ENCODE results near the gene PACSIN3.
"Not testable (repeated sequence)": the region's sequence is repeated elsewhere in the genome, so short reads cannot be mapped to it uniquely, and the experiment has no call there.

The PACSIN3 gene

DNA sequence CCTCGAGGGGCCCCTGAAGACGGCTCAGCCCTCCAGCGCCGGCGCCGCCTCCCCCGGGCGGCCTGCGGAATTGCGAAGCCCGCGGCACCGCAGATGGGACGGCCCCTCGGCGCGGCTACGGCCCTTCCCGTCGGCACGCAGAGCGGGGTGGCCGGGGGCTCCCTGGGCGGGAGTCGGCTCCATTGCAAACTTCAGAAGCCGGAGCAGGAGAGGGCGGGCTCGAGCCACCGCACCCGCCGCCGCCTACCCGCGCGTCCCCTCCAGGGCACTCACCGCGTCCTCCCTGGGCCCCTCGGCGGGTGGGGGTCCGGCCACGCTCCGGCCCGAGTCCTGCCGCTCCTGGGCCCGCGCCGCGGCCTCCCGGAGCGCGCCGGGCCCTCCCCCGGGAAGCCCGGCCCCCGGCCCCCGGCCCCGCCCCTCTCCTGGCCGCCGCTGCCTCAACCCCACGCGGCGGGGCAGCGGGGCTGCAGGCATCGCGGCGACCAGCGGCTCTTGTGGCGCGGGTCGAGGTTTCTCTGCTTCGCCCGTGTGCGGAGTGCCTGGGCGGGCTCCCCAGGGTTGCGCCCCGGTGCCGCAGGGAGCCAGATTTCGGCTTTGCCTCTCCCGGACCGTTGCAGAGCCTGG, at the start of gene PACSIN3:
TSS of gene PACSIN3 (minus strand) at position 359 of the 624 bp plus-strand sequence. CDS start 3,707 bp downstream, outside the sequence.
- in situ Hi-C loops (cut with MboI; ENCODE audit: low pct_unique_long_range_greater_than_20kb, low sequenced_read_pairs), result no loop called here
- DNase-seq, result peak; percentile 35

DNA sequence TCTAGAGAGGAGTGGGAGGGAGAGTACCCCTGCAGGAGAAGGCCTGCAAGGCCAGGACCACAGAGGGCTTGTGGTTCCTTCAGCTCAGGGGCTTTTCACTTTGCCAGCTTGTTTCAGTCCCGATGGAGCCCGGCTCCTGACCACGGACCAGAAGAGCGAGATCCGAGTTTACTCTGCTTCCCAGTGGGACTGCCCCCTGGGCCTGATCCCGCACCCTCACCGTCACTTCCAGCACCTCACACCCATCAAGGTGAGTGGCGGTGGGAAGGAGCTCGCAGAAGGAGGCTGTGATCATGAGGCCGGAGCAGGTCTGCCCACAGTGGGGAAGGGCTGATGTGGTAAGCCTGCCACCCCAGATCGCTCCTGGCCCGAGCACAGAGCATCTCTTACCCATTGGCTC, 48.9 kb upstream of the PACSIN3 start:
- no peak for DNase-seq
- in situ Hi-C loops (cut with MboI; ENCODE audit: low pct_unique_long_range_greater_than_20kb, low sequenced_read_pairs), result no loop called here

DNA sequence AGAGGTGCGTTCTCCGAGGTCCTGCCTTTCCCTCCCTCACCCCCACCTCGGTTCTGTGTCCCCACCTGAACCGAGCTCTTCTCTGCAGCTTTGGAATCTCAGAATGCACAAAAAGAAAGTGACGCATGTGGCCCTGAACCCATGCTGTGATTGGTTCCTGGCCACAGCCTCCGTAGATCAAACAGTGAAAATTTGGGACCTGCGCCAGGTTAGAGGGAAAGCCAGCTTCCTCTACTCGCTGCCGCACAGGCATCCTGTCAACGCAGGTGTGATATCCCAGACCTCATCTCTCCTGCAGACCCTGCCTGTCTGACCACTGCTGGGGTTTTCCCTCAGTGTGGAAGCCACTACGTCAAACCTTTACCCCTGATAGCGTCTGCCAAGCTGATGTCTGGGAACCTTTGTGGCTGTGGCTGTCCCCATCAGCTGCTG, 48.5 kb upstream of the PACSIN3 start:
- DNase-seq, result no peak
- in situ Hi-C loops (cut with MboI; ENCODE audit: low pct_unique_long_range_greater_than_20kb, low sequenced_read_pairs), result no loop called here

DNA sequence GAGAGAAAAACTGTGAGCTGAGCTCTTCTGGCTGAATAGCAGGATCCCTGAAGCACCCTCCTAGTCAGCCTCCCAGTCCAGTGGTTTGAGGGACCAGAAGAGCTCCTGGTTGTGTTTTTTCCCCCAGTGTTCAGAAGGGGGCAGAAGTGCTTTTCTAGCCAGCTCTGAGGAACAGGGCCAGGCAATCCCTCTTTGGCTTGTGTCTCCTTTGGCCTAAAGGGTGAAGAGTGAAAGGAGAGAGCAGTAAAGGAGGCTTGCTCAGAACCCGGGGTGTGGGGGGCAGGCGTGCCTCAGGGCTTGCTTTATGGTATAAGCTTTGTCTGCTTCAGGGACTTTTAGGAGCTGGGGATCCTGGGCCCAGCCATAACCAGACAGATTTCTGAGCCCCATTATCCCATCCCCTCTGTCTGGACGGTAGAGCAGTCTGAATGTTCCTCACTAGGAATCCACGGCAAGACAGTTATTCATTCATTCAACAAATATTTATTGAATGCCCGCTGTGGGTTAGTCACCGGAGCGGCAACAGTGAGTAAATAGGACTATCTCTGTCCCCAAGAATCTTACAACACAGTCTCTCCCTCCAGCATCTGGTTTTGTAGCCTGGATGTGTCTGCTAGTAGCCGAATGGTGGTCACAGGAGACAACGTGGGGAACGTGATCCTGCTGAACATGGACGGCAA, 47.9 kb upstream of the PACSIN3 start:
- DNase-seq, result peak; percentile 62
- in situ Hi-C loops (cut with MboI; ENCODE audit: low pct_unique_long_range_greater_than_20kb, low sequenced_read_pairs), result no loop called here

DNA sequence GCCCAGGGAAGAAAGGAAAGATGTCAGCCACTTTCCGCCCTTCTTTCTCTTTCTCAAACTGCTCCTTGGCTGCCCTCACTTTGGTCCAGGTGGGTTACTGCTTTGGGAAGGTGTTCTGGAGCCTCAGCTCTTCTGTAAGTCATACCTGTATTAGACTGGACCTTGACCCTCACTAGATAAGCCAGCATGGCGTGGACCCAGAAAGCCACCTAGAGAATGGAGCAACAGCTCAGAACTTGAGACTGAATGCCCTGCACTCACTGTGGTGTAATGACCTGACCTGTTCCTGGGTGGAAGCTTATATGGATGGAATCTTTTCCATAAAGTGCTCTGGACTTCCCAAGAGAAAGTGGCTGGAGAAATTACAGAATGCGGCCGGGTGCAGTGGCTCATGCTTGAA, 46.8 kb upstream of the PACSIN3 start:
- DNase-seq, result no peak
- in situ Hi-C loops (cut with MboI; ENCODE audit: low pct_unique_long_range_greater_than_20kb, low sequenced_read_pairs), result no loop called here

DNA sequence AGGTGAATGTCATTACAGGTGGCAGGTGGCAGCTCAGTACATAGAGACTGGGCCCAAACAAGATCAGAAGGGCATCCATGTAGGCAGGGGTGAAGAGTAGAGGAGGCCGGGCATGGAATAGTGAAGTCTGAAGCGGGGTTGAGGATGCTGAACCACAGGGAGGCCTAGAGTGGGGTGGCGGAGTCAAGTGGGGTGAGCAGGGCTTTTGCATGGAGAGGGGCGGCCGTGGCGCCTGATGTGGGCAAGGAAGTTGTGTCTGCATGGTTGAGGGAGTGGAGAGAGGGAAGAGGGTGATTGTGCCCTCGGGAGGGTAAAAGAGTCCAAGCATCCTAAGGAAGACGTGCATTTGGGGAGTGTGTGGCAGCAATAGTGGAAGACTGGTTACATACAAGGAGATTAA, 42.9 kb upstream of the PACSIN3 start:
- in situ Hi-C loops (cut with MboI; ENCODE audit: low pct_unique_long_range_greater_than_20kb, low sequenced_read_pairs), result no loop called here
- DNase-seq, result no peak

DNA sequence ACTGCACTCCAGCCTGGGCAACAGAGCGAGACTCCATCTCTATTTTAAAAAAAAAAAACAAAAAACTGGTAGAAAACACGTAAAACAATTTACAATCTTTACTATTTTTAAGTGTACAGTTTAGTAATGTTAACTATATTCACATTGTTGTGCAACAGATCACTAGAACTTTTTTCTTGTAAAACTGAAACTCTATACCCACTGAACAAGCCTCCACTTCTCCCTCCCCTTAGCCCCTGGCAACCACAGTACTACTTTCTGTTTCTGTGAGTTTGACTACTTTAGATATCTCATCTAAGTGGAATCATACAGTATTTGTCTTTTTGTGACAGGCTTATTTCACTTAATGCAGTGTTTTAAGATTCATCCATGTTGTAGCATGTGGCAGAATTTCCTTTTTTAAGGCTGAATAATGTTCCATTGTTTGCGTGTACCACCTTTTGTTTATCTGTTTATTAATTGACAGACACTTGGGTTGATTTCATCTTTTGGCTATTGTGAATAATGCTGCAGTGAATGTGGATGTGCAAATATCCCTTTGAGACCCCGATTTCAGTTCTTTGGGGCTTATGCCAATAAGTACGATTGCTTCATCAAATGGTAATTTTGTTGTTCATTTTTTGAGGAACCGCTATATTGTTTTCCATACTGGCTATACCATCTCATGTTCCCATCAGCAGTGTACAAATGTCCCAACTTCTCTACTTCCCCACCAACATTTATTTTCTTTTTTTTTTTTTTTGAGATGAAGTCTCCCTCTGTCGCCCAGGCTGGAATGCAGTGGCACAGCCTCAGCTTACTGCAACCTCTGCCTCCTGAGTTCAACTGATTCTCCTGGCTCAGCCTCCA, 39.5 kb upstream of the PACSIN3 start:
- in situ Hi-C loops (cut with MboI; ENCODE audit: low pct_unique_long_range_greater_than_20kb, low sequenced_read_pairs), result no loop called here
- DNase-seq, result no peak

DNA sequence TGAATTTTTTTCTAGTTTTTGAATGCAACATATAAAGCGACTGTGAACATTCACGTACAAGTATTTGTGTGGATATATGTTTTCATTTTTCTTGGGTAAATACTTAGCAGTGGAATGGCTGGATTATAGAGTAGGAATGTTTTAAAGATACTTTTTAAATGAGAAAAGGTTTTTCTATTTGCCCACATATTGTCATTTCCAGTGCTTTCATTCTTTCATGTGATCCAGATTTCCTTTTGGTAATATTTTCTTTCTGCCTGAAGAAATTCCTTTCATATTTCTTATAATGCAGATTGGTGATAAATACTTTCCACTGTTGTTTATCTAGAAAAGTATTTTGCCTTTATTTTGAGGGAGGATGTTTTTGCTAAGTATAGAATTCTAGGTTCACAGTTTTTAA, 36.5 kb upstream of the PACSIN3 start:
- in situ Hi-C loops (cut with MboI; ENCODE audit: low pct_unique_long_range_greater_than_20kb, low sequenced_read_pairs), result no loop called here
- no peak for DNase-seq

DNA sequence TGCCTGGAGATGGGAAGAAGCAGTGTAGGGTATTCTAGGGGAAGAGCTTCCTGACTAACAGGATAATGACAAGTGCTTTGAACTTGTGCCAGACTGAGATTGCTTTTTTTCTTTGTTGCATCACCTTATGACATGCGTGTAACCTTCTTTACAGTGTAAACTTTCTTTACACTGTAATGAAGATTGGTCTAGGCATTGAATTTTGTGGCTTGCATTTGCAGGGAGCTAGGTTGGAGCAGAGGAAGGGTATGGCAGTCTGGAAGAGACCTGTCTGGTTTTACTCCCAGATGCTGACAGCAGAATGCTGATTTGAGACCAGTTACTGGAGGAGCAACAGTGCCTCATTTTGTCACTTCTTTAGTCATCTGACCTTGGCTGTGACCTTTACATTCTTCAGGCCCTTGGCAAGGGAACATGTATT, 34.2 kb upstream of the PACSIN3 start:
- in situ Hi-C loops (cut with MboI; ENCODE audit: low pct_unique_long_range_greater_than_20kb, low sequenced_read_pairs), result no loop called here
- no peak for DNase-seq

DNA sequence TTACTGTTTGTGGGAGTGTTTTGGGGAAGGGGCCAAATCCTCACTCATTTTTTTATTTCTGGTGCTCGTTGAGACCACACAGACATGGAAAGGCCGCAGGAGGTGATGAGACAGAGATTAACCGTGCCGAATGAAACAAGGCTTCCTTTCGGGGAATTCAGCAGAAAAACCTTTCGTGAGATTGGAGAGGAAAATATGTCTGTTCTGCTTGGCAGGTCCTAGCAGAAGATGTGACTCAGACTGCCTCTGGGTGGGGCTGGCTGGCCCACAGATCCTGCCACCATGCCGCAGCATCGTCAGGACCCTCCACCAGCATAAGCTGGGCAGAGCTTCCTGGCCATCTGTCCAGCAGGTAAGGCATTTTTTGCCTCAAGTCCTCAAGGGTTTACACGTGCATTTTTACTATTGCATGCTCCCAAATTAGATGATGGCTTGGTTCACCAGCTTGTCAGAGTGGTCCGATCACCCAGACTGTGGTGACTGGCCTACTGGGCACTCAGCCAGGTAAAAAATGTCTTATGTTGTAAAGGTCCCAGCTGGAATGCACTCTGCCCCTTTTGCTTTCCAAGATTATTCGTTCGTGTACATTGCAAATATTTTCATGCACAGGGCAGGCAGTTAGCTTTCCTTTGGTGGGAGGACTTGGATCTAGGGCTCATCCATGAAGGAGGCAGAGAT, 30.0 kb upstream of the PACSIN3 start:
- DNase-seq, result peak; percentile 75
- in situ Hi-C loops (cut with MboI; ENCODE audit: low pct_unique_long_range_greater_than_20kb, low sequenced_read_pairs), result no loop called here

DNA sequence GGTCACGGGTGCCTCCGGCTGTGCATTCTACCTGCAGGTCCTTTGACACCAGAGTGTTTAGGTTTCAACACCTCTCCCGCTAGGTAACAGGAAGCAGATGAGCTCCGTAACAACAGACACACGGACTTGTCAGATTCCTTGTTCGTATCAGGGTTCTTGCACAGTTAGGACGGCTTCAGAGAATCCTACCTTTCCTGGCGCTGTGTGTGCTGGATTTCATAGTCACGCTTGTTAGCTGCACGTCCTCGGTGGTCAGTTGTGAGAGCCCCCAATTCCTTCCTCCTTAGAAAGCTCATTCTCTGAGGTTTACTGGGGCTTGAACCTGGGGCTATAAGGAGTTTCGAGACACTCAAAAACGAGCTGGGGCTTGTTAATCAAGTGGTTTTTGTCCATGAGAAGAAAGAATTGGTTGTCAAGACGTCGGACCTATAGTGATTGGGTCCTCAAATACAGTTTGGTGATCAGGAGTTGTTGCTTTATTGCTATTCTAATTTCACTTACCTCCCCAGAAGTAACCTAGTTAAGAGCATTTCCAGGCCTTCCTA, 29.2 kb upstream of the PACSIN3 start:
- in situ Hi-C loops (cut with MboI; ENCODE audit: low pct_unique_long_range_greater_than_20kb, low sequenced_read_pairs), result no loop called here
- no peak for DNase-seq

DNA sequence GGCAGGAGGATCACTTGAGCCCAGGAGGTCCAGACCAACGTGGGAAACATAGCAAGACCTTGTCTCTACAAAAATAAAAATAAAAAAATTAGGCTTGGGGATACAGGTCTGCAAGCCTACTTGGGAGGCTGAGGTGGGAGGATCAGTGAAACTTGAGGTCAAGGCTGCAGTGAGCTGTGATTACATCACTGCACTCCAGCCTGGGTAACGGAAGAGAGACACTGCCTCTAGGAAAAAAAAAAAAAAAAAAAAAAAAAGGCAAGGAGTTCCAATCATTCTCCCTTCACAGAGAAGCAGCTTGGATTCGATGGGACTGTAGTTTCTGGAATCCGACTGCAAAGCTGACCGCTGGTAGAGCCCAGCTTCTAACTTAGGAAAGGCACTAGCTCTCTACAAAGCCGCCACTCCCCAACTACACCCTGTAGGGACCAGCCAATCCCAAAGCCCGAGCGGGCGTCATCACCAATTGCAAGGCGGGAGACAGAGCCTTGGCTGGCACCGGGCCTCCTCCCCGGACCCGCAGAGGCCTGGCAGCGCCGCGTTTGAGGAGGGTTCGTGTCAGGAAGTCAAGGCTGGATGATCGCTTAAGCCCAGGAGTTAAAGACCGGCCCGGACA, 27.8 kb upstream of the PACSIN3 start:
- in situ Hi-C loops (cut with MboI; ENCODE audit: low pct_unique_long_range_greater_than_20kb, low sequenced_read_pairs), result no loop called here
- peak; percentile 93 for DNase-seq

DNA sequence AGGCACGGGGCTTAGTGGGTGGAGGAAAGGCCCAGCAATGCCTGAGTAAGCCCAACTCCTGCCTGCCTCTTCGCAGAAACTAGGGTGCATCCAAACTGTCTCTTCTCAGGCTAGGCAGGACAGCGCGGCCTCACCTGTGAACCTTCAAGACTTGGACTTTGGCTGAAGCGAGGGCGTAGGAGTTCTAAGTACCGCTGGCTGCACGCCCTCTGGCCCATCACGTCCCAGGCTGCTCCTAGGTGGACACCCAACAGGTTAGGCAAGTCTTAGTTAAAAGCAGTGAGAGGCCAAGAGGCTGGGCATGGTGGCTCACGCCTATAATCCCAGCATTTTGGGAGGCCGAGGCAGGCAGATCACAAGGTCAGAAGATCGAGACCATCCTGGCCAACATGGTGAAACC, 26.7 kb upstream of the PACSIN3 start:
- in situ Hi-C loops (cut with MboI; ENCODE audit: low pct_unique_long_range_greater_than_20kb, low sequenced_read_pairs), result no loop called here

DNA sequence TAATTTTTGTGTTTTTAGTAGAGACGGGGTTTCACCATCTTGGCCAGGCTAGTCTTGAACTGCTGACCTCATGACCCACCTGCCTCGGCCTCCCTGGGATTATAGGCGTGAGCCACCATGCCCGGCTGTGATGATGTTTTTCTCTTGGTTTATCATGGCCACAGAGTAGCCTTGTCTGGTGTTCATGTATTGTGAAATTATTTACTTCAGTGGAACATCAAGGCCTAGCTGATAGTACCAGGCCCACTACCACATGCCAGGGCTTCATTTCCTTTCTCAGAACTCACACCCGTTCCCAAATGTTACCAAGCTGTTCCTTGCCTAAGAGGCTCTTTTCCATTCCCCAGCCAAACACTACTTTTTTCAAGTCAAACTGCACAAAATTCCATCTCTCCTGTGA, 22.4 kb upstream of the PACSIN3 start:
- in situ Hi-C loops (cut with MboI; ENCODE audit: low pct_unique_long_range_greater_than_20kb, low sequenced_read_pairs), result no loop called here
- DNase-seq, result no peak

More for the DNA sequence above, 26.7 kb upstream of the PACSIN3 start:
- no peak for DNase-seq

DNA sequence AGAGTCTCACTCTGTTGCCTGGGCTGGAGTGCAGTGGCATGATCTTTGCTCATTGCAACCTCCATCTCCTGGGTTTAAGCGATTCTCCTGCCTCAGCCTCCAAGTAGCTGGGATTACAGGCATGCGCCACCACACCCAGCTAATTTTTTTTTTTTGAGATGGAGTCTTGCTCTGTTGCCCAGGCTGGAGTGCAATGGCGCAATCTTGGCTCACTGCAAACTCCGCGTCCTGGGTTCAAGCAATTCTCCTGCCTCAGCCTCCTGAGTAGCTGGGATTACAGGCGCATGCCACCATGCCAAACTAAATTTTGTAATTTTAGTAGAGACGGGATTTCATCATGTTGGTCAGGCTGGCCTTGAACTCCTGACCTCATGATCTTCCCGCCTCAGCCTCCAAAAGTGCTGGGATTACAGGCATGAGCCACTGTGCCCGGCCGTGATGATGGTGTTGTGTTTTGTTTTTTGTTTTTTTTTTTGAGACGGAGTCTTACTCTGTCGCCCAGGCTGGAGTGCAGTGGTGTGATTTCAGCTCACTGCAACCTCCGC, 21.8 kb upstream of the PACSIN3 start:
- in situ Hi-C loops (cut with MboI; ENCODE audit: low pct_unique_long_range_greater_than_20kb, low sequenced_read_pairs), result not testable (repeated sequence)

DNA sequence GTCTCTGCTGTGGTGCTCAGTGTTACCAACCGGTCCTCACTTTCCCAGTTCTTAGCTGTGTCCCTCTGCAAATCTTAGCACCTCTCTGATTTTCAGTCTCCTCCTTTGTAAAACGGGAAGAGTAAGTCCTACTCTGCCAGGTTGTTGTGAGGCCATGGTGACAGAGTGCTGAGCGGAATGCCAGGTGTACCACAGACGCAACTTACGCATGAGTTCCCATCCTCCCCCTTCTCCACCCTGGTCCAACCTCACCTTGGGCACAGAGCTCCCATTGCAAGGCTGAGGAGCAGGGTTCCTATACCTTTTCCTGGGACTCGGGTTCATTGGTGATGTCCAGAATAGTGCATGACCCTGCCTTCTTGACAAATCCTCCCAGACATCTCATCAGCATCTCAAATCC, 21.2 kb upstream of the PACSIN3 start:
- DNase-seq, result no peak
- in situ Hi-C loops (cut with MboI; ENCODE audit: low pct_unique_long_range_greater_than_20kb, low sequenced_read_pairs), result no loop called here

More for the DNA sequence above, 21.8 kb upstream of the PACSIN3 start:
- DNase-seq, result not testable (repeated sequence)

DNA sequence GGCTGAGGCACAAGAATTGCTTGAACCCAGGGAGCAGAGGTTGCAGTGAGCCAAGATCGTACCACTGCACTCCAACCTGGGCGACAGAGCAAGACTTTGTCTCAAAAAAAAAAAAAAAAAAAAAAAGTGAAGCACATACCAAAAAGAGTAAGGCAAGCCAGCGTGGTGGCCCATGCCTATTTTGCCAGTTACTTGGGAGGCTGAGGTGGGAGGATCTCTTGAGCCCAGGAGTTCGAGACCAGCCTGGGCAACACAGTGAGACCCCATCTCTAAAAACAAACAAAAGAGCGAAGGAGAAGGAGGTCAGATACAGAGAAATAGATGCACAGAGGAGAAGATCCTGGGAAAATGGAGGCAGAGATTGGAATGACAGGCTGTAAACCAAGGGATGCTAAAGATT, 20.3 kb upstream of the PACSIN3 start:
- in situ Hi-C loops (cut with MboI; ENCODE audit: low pct_unique_long_range_greater_than_20kb, low sequenced_read_pairs); DNase-seq: not testable (repeated sequence)

DNA sequence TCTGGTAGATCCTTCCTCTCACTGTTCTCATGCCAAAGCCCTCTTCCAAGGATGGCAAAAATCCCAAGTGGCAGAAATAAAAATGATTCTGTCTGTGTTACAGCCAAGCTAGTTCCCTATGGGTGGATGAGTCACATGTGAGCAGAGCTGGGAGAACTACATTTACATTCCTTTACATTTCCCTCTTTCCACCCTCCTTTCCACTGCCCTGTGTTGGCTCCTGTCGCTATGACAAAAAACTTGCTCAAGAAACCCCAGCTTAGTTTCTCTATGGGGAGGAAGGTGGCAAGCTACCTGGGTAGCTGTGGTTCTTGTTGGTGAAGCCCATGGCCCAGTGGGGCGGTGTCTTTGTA, 18.4 kb upstream of the PACSIN3 start:
- no peak for DNase-seq
- in situ Hi-C loops (cut with MboI; ENCODE audit: low pct_unique_long_range_greater_than_20kb, low sequenced_read_pairs), result no loop called here

DNA sequence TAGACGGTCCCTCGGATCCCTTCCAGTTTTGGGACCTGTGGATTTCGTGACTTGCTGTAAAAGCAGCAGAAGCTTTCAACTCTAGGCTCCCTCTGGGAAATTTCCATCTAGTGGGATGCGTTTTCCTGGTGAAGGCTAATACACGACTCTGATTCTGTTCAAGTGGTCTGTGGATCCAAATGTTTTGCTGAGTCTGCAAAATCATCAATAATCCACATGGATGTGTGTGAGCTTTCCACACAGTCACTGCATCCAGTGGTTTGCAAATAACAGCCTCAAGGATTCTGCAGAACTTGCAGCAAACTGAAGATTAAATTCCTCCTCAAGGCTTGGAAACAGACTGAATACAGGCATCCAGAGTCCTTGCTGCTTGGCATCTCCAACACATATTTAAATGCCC, 16.3 kb upstream of the PACSIN3 start:
- no peak for DNase-seq
- in situ Hi-C loops (cut with MboI; ENCODE audit: low pct_unique_long_range_greater_than_20kb, low sequenced_read_pairs), result no loop called here

All from KBM-7 (cell line).